Ishikawa (cell line): Measurements from ENCODE around the gene WHRN.

Experiments
- CEBPB ChIP-seq: IDR thresholded peaks from 2 replicates; pipeline ENCODE4 v1.6.1; 2012
- CREB1 ChIP-seq: IDR thresholded peaks from 2 replicates; pipeline ENCODE4 v1.6.1; 2012; ENCODE audit warnings: low read depth
- EGR1 ChIP-seq: IDR thresholded peaks from 2 replicates; pipeline ENCODE4 v1.6.1; 2012
- EP300 ChIP-seq: IDR thresholded peaks from 2 replicates; pipeline ENCODE4 v1.6.1; 2012; ENCODE audit warnings: borderline replicate concordance
- FOXM1 ChIP-seq: IDR thresholded peaks from 2 replicates; pipeline ENCODE4 v1.6.1; 2012; ENCODE audit warnings: low read depth, borderline replicate concordance
- NFIC ChIP-seq: IDR thresholded peaks from 2 replicates; pipeline ENCODE4 v1.6.1; 2012
- RAD21 ChIP-seq: IDR thresholded peaks from 2 replicates; pipeline ENCODE4 v1.6.1; 2012; ENCODE audit warnings: low read depth
- REST ChIP-seq: IDR thresholded peaks from 2 replicates; pipeline ENCODE4 v1.6.1; 2012; ENCODE audit warnings: low read depth, mild to moderate bottlenecking
- TAF1 ChIP-seq: IDR thresholded peaks from 2 replicates; pipeline ENCODE4 v1.6.1; 2012; ENCODE audit warnings: low read depth, mild to moderate bottlenecking
- TCF12 ChIP-seq: IDR thresholded peaks from 2 replicates; pipeline ENCODE4 v1.6.1; 2012; ENCODE audit warnings: low read depth
- TEAD4 ChIP-seq: IDR thresholded peaks from 2 replicates; pipeline ENCODE4 v1.6.1; 2012
- USF1 ChIP-seq: IDR thresholded peaks from 2 replicates; pipeline ENCODE4 v1.6.1; 2012
- YY1 ChIP-seq: IDR thresholded peaks from 2 replicates; pipeline ENCODE4 v1.6.1; 2012; ENCODE audit warnings: low read depth
- ZBTB7A ChIP-seq: IDR thresholded peaks from 2 replicates; pipeline ENCODE4 v1.6.1; 2012; ENCODE audit warnings: low read depth
- TF ChIP-seq, protein P1 (sequence below): IDR thresholded peaks from 2 replicates; pipeline ENCODE4 v1.6.1; 2012

The WHRN gene

GRCh38 chr9:114452219-114453165 is 52.8 kb downstream of the WHRN start:
- TF ChIP-seq CEBPB (no peak), TCF12 (no peak), CREB1 (no peak), YY1 (no peak)

DNA sequence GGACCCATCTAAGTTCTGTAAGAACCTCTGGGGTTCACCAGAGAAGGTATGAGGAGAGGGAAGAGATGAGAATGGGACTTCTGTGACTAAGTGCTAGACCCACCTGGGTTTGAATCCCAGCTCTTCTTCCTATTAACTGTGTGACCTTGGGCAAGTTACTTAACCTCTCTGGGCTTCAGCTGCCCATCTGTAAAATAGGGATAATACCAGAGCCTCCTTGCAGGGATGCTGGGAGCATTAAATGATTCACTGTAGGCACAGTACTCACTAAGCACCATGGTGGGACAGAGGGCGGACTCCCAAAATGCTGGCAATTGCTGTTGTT is 53.6 kb downstream of the WHRN start:
- TF ChIP-seq ZBTB7A (no peak), EGR1 (no peak), CEBPB (no peak), CREB1 (no peak), YY1 (no peak), EP300 (no peak)

- no peak for TF ChIP-seq RAD21
- no peak for TF ChIP-seq USF1
- TF ChIP-seq YY1, result no peak
- TF ChIP-seq TAF1, result no peak
- TF ChIP-seq, protein P1, sequence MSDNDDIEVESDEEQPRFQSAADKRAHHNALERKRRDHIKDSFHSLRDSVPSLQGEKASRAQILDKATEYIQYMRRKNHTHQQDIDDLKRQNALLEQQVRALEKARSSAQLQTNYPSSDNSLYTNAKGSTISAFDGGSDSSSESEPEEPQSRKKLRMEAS, result no peak
- no peak for TF ChIP-seq CREB1
- no peak for TF ChIP-seq ZBTB7A
- TF ChIP-seq EP300, result no peak
- no peak for TF ChIP-seq NFIC
- no peak for TF ChIP-seq FOXM1
- no peak for TF ChIP-seq TCF12
- no peak for TF ChIP-seq TEAD4
- no peak for TF ChIP-seq CEBPB
- no peak for TF ChIP-seq EGR1
- TF ChIP-seq REST, result no peak
Observed at GRCh38 chr9:114450833-114451706, 54.2 kb downstream of the WHRN start.

DNA sequence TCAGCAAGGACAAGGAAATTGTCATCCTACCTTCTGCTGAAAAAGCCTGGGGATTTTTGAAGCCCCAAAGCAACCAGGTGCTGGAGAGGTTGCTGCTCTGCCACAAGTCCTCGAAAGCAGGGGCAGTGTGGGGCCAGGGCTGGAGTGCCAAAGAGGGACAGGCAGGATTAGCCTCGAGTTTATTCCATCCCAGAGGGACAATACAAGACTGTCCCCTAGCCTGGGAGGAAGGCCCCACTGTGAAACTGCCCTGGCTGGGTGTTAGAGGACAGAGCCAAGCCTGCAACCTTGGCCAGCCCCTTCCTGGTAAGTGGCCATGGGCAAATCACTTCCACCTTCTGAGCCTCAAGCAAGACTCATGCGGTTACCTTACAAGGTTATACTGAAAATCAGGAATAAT is 55.1 kb downstream of the WHRN start:
- no peak for TF ChIP-seq USF1

DNA sequence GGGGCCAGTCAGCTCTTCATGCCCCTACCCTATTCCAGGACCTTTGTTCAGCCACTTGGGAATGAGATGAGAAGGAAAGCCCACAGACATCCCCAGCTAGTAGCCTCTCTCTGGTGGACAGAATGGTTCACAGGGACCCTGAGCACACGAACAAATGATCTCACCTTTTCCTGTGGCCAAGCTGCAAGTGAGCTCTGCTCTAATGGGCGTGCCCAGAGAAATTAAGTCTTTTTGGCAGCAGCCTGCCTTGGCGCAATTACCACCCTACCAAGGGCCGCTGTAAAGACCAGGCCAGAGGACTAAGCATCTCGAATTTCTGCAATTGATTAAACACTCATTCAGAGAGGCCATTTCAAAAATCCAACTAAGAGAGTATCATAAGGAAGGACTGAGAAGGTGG is 56.0 kb downstream of the WHRN start:
- no peak for TF ChIP-seq ZBTB7A
- no peak for TF ChIP-seq CREB1
- TF ChIP-seq YY1, result no peak
- TF ChIP-seq USF1, result no peak
- TF ChIP-seq NFIC, result no peak
- no peak for TF ChIP-seq TCF12
- TF ChIP-seq CEBPB, result no peak
- TF ChIP-seq TAF1, result no peak
- TF ChIP-seq FOXM1, result no peak

DNA sequence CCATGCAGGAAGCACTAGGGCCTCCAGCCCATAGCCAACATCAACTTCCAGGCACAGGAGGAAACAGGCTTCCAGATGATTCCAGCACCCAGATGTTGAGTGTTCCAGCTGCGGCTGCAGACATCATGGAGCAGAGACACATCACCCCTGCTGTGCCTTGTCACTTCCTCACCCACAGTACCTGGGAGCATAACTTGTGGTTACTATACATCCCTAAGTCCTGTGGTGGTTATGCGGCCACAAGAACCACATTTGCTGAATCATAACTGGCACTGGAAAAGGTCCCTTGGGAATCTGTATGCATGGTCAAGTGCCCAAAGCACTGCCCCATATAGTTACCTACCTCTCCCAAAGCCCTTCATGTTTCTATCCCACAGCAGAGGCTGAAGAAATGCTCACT is 56.6 kb downstream of the WHRN start:
- no peak for TF ChIP-seq TCF12
- no peak for TF ChIP-seq ZBTB7A
- no peak for TF ChIP-seq TEAD4
- no peak for TF ChIP-seq TAF1
- TF ChIP-seq REST, result no peak
- TF ChIP-seq NFIC, result no peak
- TF ChIP-seq, protein P1, result no peak
- TF ChIP-seq CREB1, result no peak
- TF ChIP-seq FOXM1, result no peak
- no peak for TF ChIP-seq CEBPB
- TF ChIP-seq YY1, result no peak
- no peak for TF ChIP-seq RAD21
- no peak for TF ChIP-seq EGR1
- no peak for TF ChIP-seq EP300
